Measurements from ENCODE around the gene MPIG6B.

DNA sequence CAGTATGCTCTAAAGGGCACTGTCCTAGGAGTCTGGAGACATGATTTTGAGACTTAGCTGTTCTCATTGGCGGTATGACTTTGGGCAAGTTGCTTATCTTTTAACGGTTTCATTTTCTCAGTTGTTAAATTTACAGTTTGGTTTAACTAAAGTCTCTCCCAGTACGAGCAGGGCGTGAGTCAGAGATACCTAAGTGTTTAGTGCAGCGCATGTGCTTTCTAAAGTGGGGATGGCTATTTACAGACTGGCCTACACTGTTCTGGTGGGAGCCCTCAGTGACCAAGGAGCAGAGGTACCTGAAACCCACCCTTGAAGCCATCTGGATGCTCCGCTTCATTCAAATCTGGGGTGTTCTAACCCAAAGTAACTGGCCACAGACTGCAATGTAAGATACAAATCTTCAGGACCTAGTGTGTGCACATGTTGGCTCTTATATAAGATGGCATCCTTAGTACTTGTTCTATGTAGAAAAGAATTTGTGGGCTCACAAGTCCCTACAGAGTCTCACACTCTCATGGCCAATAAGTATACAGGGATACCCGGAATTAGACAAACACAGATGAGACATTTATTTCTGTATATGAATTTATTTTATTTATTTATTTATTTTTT lies 27.3 kb downstream of the MPIG6B start:
- TF ChIP-seq POLR2A (IDR thresholded peaks at IDR 0.05; ENCODE audit: low read depth, low read length): no peak
- no peak for TF ChIP-seq TAF1 (IDR thresholded peaks at IDR 0.05; ENCODE audit: low read depth, low read length)
